Endothelial cell of umbilical vein (primary cell): ENCODE measurements around the gene ASB13. TPM values are rescaled to one million over a fixed set of nuclear protein-coding genes. Genes with fewer than 3 reads are reported as not detected.

ENCODE experiments used
- BruUV-seq: library from RNA; stranded (reverse); fragments of 400-500 nt; replicated peaks from 2 replicates; lab custom pipeline; 2021; lab: Mats Ljungman, UMichigan
- CTCF ChIA-PET: fragments of 300-600, 350-600 bp; sonication (Branson Sonifier 250); formaldehyde crosslinking; loops from one replicate; lab custom pipeline; 2021; ENCODE audit warnings: antibody characterized with exemption, inconsistent platforms; lab: Charles Lee
- POLR2A ChIA-PET: fragments of 300-600, 350-600 bp; sonication (Branson Sonifier 250); formaldehyde crosslinking; loops from one replicate; lab custom pipeline; 2021; ENCODE audit warnings: antibody characterized with exemption, inconsistent platforms; lab: Charles Lee
- DNase-seq: peaks from one replicate; pipeline ENCODE4 v3.0.0-alpha.2; 2011; ENCODE audit warnings: low read depth, low spot score
- FAIRE-seq: peaks from 2 replicates; lab custom pipeline; 2011; peaks lifted over from hg19 to GRCh38; lab: Jason Lieb, UNC
- H2AFZ ChIP-seq: 2 replicates; pipeline ENCODE4 v1.6.0; 2012; ENCODE audit warnings: low read depth, low read length, control low read depth, inconsistent platforms
- H3K27ac ChIP-seq: 2 replicates; pipeline ENCODE4 v1.5.1; 2011; ENCODE audit warnings: low read depth, mild to moderate bottlenecking, control low read depth, low read length, moderate library complexity; ENCODE audit not compliant: insufficient read depth
- H3K27me3 ChIP-seq, 2 experiments: 2 replicates each; pipeline versions ENCODE4 v1.6.0 to v1.6.1; 2011; ENCODE audit warnings: low read length in 2 of 2, mixed read lengths in 1 of 2; ENCODE audit not compliant: control insufficient read depth in 2 of 2, insufficient read depth in 2 of 2
- H3K36me3 ChIP-seq, 2 experiments: 2 replicates in 1 of 2; 3 replicates in 1 of 2; pipeline ENCODE4 v1.5.1; 2011; ENCODE audit warnings: low read length in 2 of 2, mild to moderate bottlenecking in 1 of 2, moderate library complexity in 1 of 2; ENCODE audit not compliant: control insufficient read depth in 2 of 2, insufficient read depth in 2 of 2; ENCODE audit errors: extremely low read depth in 1 of 2
- H3K4me1 ChIP-seq: 3 replicates; pipeline ENCODE4 v1.5.1; 2011; ENCODE audit warnings: mild to moderate bottlenecking, low read length; ENCODE audit not compliant: control insufficient read depth, insufficient read depth; ENCODE audit errors: extremely low read depth
- H3K4me2 ChIP-seq: 2 replicates; pipeline ENCODE4 v1.6.1; 2011; ENCODE audit warnings: low read length, control low read depth, mixed read lengths; ENCODE audit not compliant: insufficient read depth
- H3K4me3 ChIP-seq, 3 experiments: fragments of 200-600 bp in 1 of 3; sonication (generic), shearing (Covaris generic) in 1 of 3; replicated peaks in 1 of 3; 2 replicates each; pipeline ENCODE4 v1.5.1; 2011 to 2016; ENCODE audit warnings: control low read depth in 3 of 3, low read length in 3 of 3, mild to moderate bottlenecking in 2 of 3, inconsistent platforms in 1 of 3, low read depth in 1 of 3, moderate library complexity in 1 of 3; ENCODE audit not compliant: insufficient read depth in 1 of 3
- H3K79me2 ChIP-seq: 2 replicates; pipeline ENCODE4 v1.6.0; 2012; ENCODE audit warnings: low read length, inconsistent platforms; ENCODE audit not compliant: control insufficient read depth, insufficient read depth
- H3K9ac ChIP-seq: replicated peaks from 2 replicates; pipeline ENCODE3; 2011; ENCODE audit warnings: low read length, control low read depth; ENCODE audit not compliant: insufficient read depth; ENCODE audit errors: extremely low read depth
- H3K9me1 ChIP-seq: replicated peaks from 3 replicates; pipeline ENCODE4 v1.6.0; 2011; ENCODE audit warnings: mild to moderate bottlenecking, low read length; ENCODE audit not compliant: control insufficient read depth, insufficient read depth; ENCODE audit errors: extremely low read depth
- H3K9me3 ChIP-seq: replicated peaks from 2 replicates; pipeline ENCODE4 v1.5.1; 2012; ENCODE audit warnings: low read length, inconsistent platforms; ENCODE audit not compliant: control insufficient read depth, insufficient read depth
- H4K20me1 ChIP-seq: replicated peaks from 2 replicates; pipeline ENCODE3; 2011; ENCODE audit warnings: mild to moderate bottlenecking, low read length; ENCODE audit not compliant: control insufficient read depth, insufficient read depth; ENCODE audit errors: extremely low read depth
- EZH2 ChIP-seq: IDR thresholded peaks from 2 replicates; pipeline ENCODE4 v1.6.1; 2012; ENCODE audit warnings: borderline replicate concordance, low read depth, mild to moderate bottlenecking, moderate library complexity, low read length, inconsistent platforms; ENCODE audit not compliant: severe bottlenecking
- FOS ChIP-seq: IDR thresholded peaks from 2 replicates; pipeline ENCODE4 v1.6.1; 2011; ENCODE audit warnings: mild to moderate bottlenecking, low read length, moderate library complexity, borderline replicate concordance; ENCODE audit not compliant: insufficient read depth
- GATA2 ChIP-seq: IDR thresholded peaks from 2 replicates; pipeline ENCODE4 v1.7.0; 2011; ENCODE audit warnings: low read depth, mild to moderate bottlenecking, moderate library complexity, mixed read lengths, low read length; ENCODE audit not compliant: insufficient read length, insufficient read depth
- JUN ChIP-seq: IDR thresholded peaks from 2 replicates; pipeline ENCODE4 v1.6.1; 2011; ENCODE audit warnings: borderline replicate concordance, low read depth; ENCODE audit not compliant: insufficient read length, insufficient read depth
- MYC ChIP-seq: IDR thresholded peaks from one replicate; pipeline ENCODE4 v1.6.1; 2011; ENCODE audit warnings: mild to moderate bottlenecking, low read depth, low read length
- POLR2A ChIP-seq: IDR thresholded peaks from 2 replicates; pipeline ENCODE4 v1.6.1; 2012; ENCODE audit warnings: low read depth, mild to moderate bottlenecking, control low read depth, low read length
- POLR2AphosphoS5 ChIP-seq: IDR thresholded peaks from 2 replicates; pipeline ENCODE4 v1.6.1; 2012; ENCODE audit warnings: low read depth, mild to moderate bottlenecking, control low read depth, low read length, moderate library complexity; ENCODE audit not compliant: insufficient read depth
- dilution Hi-C: fragments of 300-500 bp; cut with MboI; formaldehyde crosslinking; loops from one replicate; pipeline ENCODE4 v1.15.0; 2019; ENCODE audit warnings: low sequenced_read_pairs; ENCODE audit not compliant: extremely low pct_ligation_motif_present
- intact Hi-C: fragments of 100-400 bp; cut with micrococcal nuclease; formaldehyde crosslinking; loops from one replicate; pipeline ENCODE4 v1.10.0; 2022
- polyA plus RNA-seq, 4 experiments: library from polyadenylated mRNA; depleted of rRNA in 3 of 4; stranded (reverse) in 3 of 4; unstranded in 1 of 4; fragments of >200 nt; gene quantifications; 2 replicates each; pipeline versions ENCODE4 v1.2.1 to v1.2.3, GENCODE V29; 2011 to 2012; ENCODE audit warnings: missing spikeins in 1 of 4
- total RNA-seq: library from RNA; stranded (reverse); gene quantifications from 2 replicates; pipeline ENCODE4 v1.2.3, GENCODE V29; 2021
- TF ChIP-seq, protein P1 (sequence below), 2 donors: IDR thresholded peaks; 1 replicate in 1 of 2; 2 replicates in 1 of 2; pipeline ENCODE4 v1.5.1; 2011; ENCODE audit warnings: low read length in 2 of 2, mild to moderate bottlenecking in 2 of 2, moderate library complexity in 2 of 2, control low read depth in 1 of 2, inconsistent platforms in 1 of 2, low read depth in 1 of 2; ENCODE audit not compliant: insufficient read depth in 1 of 2; ENCODE audit errors: extremely low read depth in 1 of 2
- TF ChIP-seq, protein P2 (sequence below): IDR thresholded peaks from 2 replicates; pipeline ENCODE4 v1.6.1; 2011; ENCODE audit not compliant: insufficient read depth, insufficient read length

ASB13 gene
- total and polyA plus RNA-seq, 2 donors (not counting 3 experiments of a cell fraction or from before 2014, with no cell fraction given): 6.3 to 7.3 TPM

DNA sequence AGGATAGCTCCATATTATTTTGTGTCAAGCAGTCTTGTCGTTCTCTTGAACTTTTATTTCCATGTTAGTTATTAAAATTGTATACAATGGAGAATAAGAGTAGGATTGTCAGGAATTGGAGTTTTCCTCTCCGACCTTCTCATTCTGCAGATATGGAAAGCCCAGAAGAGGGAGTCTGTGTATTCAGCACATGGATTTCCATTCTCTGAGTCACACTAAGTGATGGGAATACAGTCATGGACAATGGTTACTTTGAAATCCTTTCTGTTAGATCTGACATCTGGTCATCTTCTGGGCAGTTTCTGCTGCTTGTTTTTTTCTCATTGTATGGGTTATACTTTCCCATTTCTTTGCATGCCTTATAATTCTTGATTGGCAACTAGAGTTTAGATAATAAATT lies 13.2 kb upstream of the ASB13 start:
- no peaks in the 10 kb centered on the region for H3K79me2 ChIP-seq
- peaks cover 19 to 26% of the 10 kb centered on the region in 2 experiments for H3K27me3 ChIP-seq
- H2AFZ ChIP-seq: no peak overlapping the region
- H3K4me3 ChIP-seq: no peak overlapping the region
- ChIA-PET POLR2A (no interaction called here), CTCF (interaction anchor here (1.2 kb wide), 1 partner anchor 25 kb away, joined by 4 read pairs; no protein-coding TSS in a partner anchor)
- H4K20me1 ChIP-seq: no peaks in the 10 kb centered on the region
- no peak overlapping the region for H3K9ac ChIP-seq
- dilution Hi-C loops: no loop called here
- intact Hi-C loops: no loop called here
- no peaks in the 10 kb centered on the region for H3K9me3 ChIP-seq
- H3K4me2 ChIP-seq: no peak overlapping the region
- no peak overlapping the region for H3K27ac ChIP-seq
- no peak for DNase-seq
- H3K9me1 ChIP-seq: no peaks in the 10 kb centered on the region
- FAIRE-seq: no peak
- H3K36me3 ChIP-seq: no peaks in the 10 kb centered on the region
- TF ChIP-seq JUN (no peak), GATA2 (no peak), POLR2A (no peak), FOS (no peak), MYC (no peak), POLR2AphosphoS5 (no peak), EZH2 (no peak)
- TF ChIP-seq, protein P1, sequence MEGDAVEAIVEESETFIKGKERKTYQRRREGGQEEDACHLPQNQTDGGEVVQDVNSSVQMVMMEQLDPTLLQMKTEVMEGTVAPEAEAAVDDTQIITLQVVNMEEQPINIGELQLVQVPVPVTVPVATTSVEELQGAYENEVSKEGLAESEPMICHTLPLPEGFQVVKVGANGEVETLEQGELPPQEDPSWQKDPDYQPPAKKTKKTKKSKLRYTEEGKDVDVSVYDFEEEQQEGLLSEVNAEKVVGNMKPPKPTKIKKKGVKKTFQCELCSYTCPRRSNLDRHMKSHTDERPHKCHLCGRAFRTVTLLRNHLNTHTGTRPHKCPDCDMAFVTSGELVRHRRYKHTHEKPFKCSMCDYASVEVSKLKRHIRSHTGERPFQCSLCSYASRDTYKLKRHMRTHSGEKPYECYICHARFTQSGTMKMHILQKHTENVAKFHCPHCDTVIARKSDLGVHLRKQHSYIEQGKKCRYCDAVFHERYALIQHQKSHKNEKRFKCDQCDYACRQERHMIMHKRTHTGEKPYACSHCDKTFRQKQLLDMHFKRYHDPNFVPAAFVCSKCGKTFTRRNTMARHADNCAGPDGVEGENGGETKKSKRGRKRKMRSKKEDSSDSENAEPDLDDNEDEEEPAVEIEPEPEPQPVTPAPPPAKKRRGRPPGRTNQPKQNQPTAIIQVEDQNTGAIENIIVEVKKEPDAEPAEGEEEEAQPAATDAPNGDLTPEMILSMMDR (IDR thresholded peaks at IDR 0.05; ENCODE audit: extremely low read depth in 1 of 2, insufficient read depth in 1 of 2, low read depth in 1 of 2, low read length in 2 of 2): no peak
- TF ChIP-seq, protein P2, sequence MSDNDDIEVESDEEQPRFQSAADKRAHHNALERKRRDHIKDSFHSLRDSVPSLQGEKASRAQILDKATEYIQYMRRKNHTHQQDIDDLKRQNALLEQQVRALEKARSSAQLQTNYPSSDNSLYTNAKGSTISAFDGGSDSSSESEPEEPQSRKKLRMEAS: no peak
- no TSS peak for BruUV-seq
- peaks cover 3% of the 10 kb centered on the region for H3K4me1 ChIP-seq
